NCI-H345 treated with DMSO at 0.1 percent for 48 hours (cell line): Measurements from ENCODE around the gene DHX29.

Experiments used
- DNase-seq: peaks from one replicate; lab custom pipeline; 2025; ENCODE audit not compliant: unreplicated experiment; lab: John Stamatoyannopoulos, UW

Gene DHX29

DNA sequence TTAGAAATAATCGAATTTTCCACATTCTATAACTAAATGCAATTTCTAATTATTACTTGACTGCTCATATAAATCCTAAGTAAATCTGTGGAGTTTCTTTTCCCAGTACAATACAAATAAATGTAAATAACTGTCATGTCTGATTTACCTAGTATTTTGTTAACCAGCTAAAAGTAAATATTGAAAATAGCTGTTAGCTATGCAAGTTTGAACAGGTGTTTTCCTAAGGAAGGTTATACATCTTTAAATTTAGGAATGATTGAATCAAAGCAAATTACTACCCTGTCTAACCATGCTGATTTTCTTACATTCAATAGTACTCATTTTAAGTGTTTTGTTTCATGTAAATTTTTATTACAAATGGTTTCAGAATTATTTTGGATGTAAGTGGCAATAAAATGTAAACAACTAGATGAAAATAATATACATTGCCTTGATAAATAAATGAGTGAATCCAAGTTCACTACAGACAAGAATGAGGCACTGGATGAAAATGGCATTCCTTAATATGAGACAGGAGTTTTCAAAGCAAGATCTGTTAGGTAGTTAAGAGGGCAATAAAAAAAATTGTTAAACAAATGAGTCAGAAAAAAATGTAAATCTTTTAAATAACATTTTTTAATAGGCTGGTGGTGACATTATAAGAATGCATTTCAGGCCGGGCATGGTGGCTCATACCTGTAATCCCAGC lies 96.2 kb downstream of the DHX29 start:
- DNase-seq = no peak
